K562 (cell line): ENCODE data around the gene CORO2A. TPM values are rescaled to one million over a fixed set of nuclear protein-coding genes. Genes with fewer than 3 reads are reported as not detected.
A peak's percentile ranks its signal among the peaks of the same experiment; 100 is the strongest.

ENCODE experiments used
- ATAC-seq: fragments of 200-7000 bp; cut with Tn5 transposase; 3 replicates; pipeline ENCODE4 v1.9.1; 2020; ENCODE audit warnings: moderate library complexity
- BruUV-seq: library from RNA; stranded (reverse); fragments of 400-500 nt; replicated peaks from 2 replicates; lab custom pipeline; 2021; lab: Mats Ljungman, UMichigan
- CTCF ChIA-PET: fragments of 300-600 bp; formaldehyde crosslinking; extraction: SDS; loops from one replicate; lab custom pipeline; 2021; ENCODE audit warnings: low intra/inter-chr PET ratio; lab: Yijun Ruan, JAX
- POLR2A ChIA-PET: fragments of 300-600, 350-650 bp; sonication (Branson Sonifier 250); formaldehyde crosslinking; extraction: SDS; loops from one replicate; lab custom pipeline; 2021; ENCODE audit warnings: antibody characterized with exemption, inconsistent platforms; lab: Yijun Ruan, JAX
- DNase-seq, 4 experiments: peaks; one replicate each; pipeline versions ENCODE4 v3.0.0 to v3.0.0-alpha.2; 2011 to 2018; ENCODE audit warnings: low spot score in 3 of 4, mixed read lengths in 3 of 4; ENCODE audit errors: extremely low read depth in 1 of 4
- FAIRE-seq: peaks from 2 replicates; lab custom pipeline; 2011; peaks lifted over from hg19 to GRCh38; lab: Jason Lieb, UNC
- H2AFZ ChIP-seq: 2 replicates; pipeline ENCODE4 v1.6.0; 2011; ENCODE audit warnings: low read depth, low read length, control low read depth, inconsistent platforms
- H3K27ac ChIP-seq: fragments of 200-600 bp; 3 replicates; pipeline ENCODE4 v1.8.0; 2011; ENCODE audit warnings: low read depth, mild to moderate bottlenecking, control low read depth, inconsistent platforms, low read length, moderate library complexity, mixed read lengths; ENCODE audit errors: extremely low read depth
- H3K27me3 ChIP-seq, 2 experiments: fragments of 300-600 bp in 1 of 2; 2 replicates in 1 of 2; 3 replicates in 1 of 2; pipeline versions ENCODE4 v1.6.0 to v1.8.0; 2011; ENCODE audit warnings: inconsistent platforms in 2 of 2, low read length in 2 of 2, mild to moderate bottlenecking in 1 of 2, mixed read lengths in 1 of 2, moderate library complexity in 1 of 2; ENCODE audit not compliant: control insufficient read depth in 2 of 2, insufficient read depth in 2 of 2
- H3K36me3 ChIP-seq: fragments of 300-600 bp; 3 replicates; pipeline ENCODE4 v1.8.0; 2011; ENCODE audit warnings: mild to moderate bottlenecking, low read length, inconsistent platforms; ENCODE audit not compliant: control insufficient read depth, insufficient read depth
- H3K4me1 ChIP-seq, 2 experiments: fragments of 200-600 bp in 1 of 2; replicated peaks in 1 of 2; 2 replicates in 1 of 2; 3 replicates in 1 of 2; pipeline versions ENCODE4 v1.5.1 to v1.8.0; 2011; ENCODE audit warnings: inconsistent platforms in 2 of 2, low read length in 2 of 2, mild to moderate bottlenecking in 1 of 2, mixed read lengths in 1 of 2, moderate library complexity in 1 of 2; ENCODE audit not compliant: control insufficient read depth in 2 of 2, insufficient read depth in 2 of 2
- H3K4me2 ChIP-seq: 2 replicates; pipeline ENCODE4 v1.6.1; 2011; ENCODE audit warnings: low read length, control low read depth, inconsistent platforms, mixed read lengths; ENCODE audit not compliant: insufficient read depth
- H3K4me3 ChIP-seq: fragments of 200-600 bp; sonication (generic), shearing (Covaris generic); 2 replicates; pipeline ENCODE4 v1.5.1; 2016; ENCODE audit warnings: control low read depth, inconsistent platforms
- H3K79me2 ChIP-seq: fragments of 200-600 bp; 3 replicates; pipeline ENCODE4 v1.8.0; 2011; ENCODE audit warnings: low read length, inconsistent platforms; ENCODE audit not compliant: control insufficient read depth, insufficient read depth
- H3K9ac ChIP-seq, 2 experiments: 2 replicates each; pipeline versions ENCODE4 v1.6.0 to v1.6.1; 2011; ENCODE audit warnings: low read depth in 2 of 2, low read length in 2 of 2, control low read depth in 1 of 2, inconsistent platforms in 1 of 2, mild to moderate bottlenecking in 1 of 2, mixed read lengths in 1 of 2; ENCODE audit not compliant: insufficient read depth in 1 of 2
- H3K9me1 ChIP-seq: one replicate; pipeline ENCODE4 v1.6.0; 2011; ENCODE audit warnings: inconsistent platforms, mild to moderate bottlenecking, low read length, moderate library complexity; ENCODE audit not compliant: control insufficient read depth, insufficient read depth
- H3K9me3 ChIP-seq: replicated peaks from 2 replicates; pipeline ENCODE4 v1.5.1; 2011; ENCODE audit warnings: low read depth, low read length, inconsistent platforms; ENCODE audit not compliant: control insufficient read depth, insufficient read depth
- H4K20me1 ChIP-seq: replicated peaks from 2 replicates; pipeline ENCODE4 v1.6.1; 2011; ENCODE audit warnings: low read length, inconsistent platforms, mixed read lengths; ENCODE audit not compliant: control insufficient read depth, insufficient read depth
- FOS ChIP-seq: IDR thresholded peaks from 3 replicates; pipeline ENCODE4 v1.6.1; 2011; ENCODE audit not compliant: insufficient read length; ENCODE audit errors: extremely low read depth
- GTF2B ChIP-seq: IDR thresholded peaks from 2 replicates; pipeline ENCODE4 v1.6.1; 2011; ENCODE audit not compliant: insufficient read length; ENCODE audit errors: extremely low read depth
- PRPF4 ChIP-seq: fragments of 200-400 bp; formaldehyde crosslinking; IDR thresholded peaks from one replicate; pipeline ENCODE4 v1.6.1; 2017; ENCODE audit warnings: low read length, low read depth, mild to moderate bottlenecking; ENCODE audit not compliant: insufficient read depth, poor library complexity, severe bottlenecking
- ZBTB7A ChIP-seq: IDR thresholded peaks from 2 replicates; pipeline ENCODE4 v1.6.1; 2011; ENCODE audit warnings: low read depth, mild to moderate bottlenecking, low read length, moderate library complexity, borderline replicate concordance; ENCODE audit not compliant: control insufficient read depth
- WGBS: fragments of 100-300 bp; shearing (Covaris generic); methylation state at CpG from one replicate; pipeline ENCODE4 v1.1.6; 2016; ENCODE audit warnings: low coverage, mixed read lengths; ENCODE audit not compliant: insufficient coverage; ENCODE audit errors: missing lambda C conversion rate; 5-methylcytosine and 5-hydroxymethylcytosine counted together
- in situ Hi-C: fragments of 300-500 bp; cut with MboI; formaldehyde crosslinking; loops from 4 replicates; pipeline ENCODE4 v1.15.0; 2018; ENCODE audit warnings: inconsistent platforms, mixed read lengths
- intact Hi-C: fragments of 100-400 bp; cut with micrococcal nuclease; formaldehyde crosslinking; loops from 2 replicates; pipeline ENCODE4 v1.14.2; 2022
- polyA plus RNA-seq, 8 experiments: library from polyadenylated mRNA; depleted of rRNA in 4 of 8; stranded (reverse) in 5 of 8; unstranded in 3 of 8; fragments of >200 nt; fragmentation: Nextera tagmentation in 2 of 8; fragmentation: Illumina TruSeq in 1 of 8; extraction: Ambion mirVana in 2 of 8; extraction: Trizol in 1 of 8; gene quantifications; 2 replicates each; pipeline versions ENCODE4 v1.2.1 to v1.2.3, GENCODE V29; 2011 to 2014; ENCODE audit warnings: inconsistent platforms in 1 of 8, missing spikeins in 1 of 8
- total RNA-seq, 7 experiments: library from RNA; depleted of rRNA in 6 of 7; stranded (reverse); fragments of >200 nt in 6 of 7; fragmentation: Illumina TruSeq in 2 of 7; extraction: Trizol in 2 of 7; gene quantifications; 2 replicates each; pipeline versions ENCODE4 v1.2.1 to v1.2.3, GENCODE V29; 2011 to 2021; ENCODE audit warnings: low replicate concordance in 1 of 7
- TF ChIP-seq, protein P1 (sequence below): sonication (generic); formaldehyde crosslinking; IDR thresholded peaks from 2 replicates; pipeline ENCODE4 v1.8.0; 2023; ENCODE audit warnings: missing genetic modification reagents, mild to moderate bottlenecking, borderline replicate concordance

The CORO2A gene
- total and polyA plus RNA-seq, 9 of the 15 experiments (the other 6 are each of a cell fraction or from before 2014, with no cell fraction given): 9.5 to 26.6 (median 18.0) TPM

- TF ChIP-seq, protein P1, sequence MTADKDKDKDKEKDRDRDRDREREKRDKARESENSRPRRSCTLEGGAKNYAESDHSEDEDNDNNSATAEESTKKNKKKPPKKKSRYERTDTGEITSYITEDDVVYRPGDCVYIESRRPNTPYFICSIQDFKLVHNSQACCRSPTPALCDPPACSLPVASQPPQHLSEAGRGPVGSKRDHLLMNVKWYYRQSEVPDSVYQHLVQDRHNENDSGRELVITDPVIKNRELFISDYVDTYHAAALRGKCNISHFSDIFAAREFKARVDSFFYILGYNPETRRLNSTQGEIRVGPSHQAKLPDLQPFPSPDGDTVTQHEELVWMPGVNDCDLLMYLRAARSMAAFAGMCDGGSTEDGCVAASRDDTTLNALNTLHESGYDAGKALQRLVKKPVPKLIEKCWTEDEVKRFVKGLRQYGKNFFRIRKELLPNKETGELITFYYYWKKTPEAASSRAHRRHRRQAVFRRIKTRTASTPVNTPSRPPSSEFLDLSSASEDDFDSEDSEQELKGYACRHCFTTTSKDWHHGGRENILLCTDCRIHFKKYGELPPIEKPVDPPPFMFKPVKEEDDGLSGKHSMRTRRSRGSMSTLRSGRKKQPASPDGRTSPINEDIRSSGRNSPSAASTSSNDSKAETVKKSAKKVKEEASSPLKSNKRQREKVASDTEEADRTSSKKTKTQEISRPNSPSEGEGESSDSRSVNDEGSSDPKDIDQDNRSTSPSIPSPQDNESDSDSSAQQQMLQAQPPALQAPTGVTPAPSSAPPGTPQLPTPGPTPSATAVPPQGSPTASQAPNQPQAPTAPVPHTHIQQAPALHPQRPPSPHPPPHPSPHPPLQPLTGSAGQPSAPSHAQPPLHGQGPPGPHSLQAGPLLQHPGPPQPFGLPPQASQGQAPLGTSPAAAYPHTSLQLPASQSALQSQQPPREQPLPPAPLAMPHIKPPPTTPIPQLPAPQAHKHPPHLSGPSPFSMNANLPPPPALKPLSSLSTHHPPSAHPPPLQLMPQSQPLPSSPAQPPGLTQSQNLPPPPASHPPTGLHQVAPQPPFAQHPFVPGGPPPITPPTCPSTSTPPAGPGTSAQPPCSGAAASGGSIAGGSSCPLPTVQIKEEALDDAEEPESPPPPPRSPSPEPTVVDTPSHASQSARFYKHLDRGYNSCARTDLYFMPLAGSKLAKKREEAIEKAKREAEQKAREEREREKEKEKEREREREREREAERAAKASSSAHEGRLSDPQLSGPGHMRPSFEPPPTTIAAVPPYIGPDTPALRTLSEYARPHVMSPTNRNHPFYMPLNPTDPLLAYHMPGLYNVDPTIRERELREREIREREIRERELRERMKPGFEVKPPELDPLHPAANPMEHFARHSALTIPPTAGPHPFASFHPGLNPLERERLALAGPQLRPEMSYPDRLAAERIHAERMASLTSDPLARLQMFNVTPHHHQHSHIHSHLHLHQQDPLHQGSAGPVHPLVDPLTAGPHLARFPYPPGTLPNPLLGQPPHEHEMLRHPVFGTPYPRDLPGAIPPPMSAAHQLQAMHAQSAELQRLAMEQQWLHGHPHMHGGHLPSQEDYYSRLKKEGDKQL: no peak
These were observed 26.9 kb upstream of the CORO2A start (continued) for GRCh38 chr9:98219364-98219716.

DNA sequence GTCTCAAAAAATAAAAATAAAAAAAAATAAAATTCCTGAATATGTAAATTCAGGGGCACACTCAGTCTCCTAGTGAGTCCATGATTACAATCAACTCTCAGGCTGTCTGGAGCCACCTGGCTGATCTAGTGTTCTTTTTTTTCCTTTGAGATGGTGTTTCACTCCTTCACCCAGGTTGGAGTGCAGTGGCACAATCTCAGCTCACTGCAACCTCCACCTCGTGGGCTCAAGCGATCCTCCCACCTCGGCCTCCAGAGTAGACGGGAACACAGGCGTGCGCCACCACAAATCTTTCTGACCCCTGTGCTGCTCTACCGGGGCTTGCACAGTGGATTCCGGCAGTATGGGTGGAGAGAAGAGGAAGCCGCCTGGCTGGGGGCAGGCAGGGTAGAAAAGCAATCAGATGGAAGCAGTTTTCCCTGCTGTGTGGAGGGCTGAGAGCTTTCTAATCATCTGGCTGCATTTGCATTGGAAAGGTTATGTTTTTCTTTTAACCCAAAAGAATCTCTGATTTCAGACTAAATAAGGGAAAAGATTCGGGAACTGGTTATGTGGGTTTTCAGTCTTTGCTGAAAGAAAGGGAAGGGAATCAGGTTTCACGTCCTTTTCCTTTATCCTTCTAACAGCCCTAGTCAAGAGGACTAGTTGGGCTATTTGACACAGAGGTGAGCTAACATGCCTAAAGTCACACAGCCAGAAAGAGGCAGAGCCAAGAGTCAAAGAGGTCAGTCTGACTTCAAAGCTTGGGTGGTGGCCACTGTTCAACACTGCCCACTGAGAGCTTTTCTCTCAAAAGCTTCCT lies 26.3 kb upstream of the CORO2A start:
- DNase-seq (no peak), ATAC-seq (no peak), FAIRE-seq (peak; percentile 37)
- no peaks in the 10 kb centered on the region for H3K9me1 ChIP-seq
- intact Hi-C loops: no loop called here
- no peak overlapping the region for H3K27ac ChIP-seq
- in situ Hi-C loops: no loop called here
- H2AFZ ChIP-seq: no peak overlapping the region
- CTCF ChIA-PET: no interaction called here
- 79% methylated on average over 11 of the region's 11 CpGs for WGBS
- peaks cover 4 to 5% of the 10 kb centered on the region in 2 experiments; a peak in 3 of 5 replicates for H3K4me1 ChIP-seq
- H3K79me2 ChIP-seq: no peaks in the 10 kb centered on the region
- no peak overlapping the region for H3K4me3 ChIP-seq
- H3K4me2 ChIP-seq: no peak overlapping the region
- H3K27me3 ChIP-seq: no peaks in the 10 kb centered on the region
- no peaks in the 10 kb centered on the region for H4K20me1 ChIP-seq
- BruUV-seq: no TSS peak
- POLR2A ChIA-PET: no interaction called here
- no peak overlapping the region for H3K9ac ChIP-seq
- H3K36me3 ChIP-seq: peaks cover 21% of the 10 kb centered on the region; the same call in 2 of the 3 replicates
- no peaks in the 10 kb centered on the region for H3K9me3 ChIP-seq
- TF ChIP-seq ZBTB7A (no peak), PRPF4 (no peak), FOS (no peak), GTF2B (no peak)
